Astrocyte of the hippocampus (primary cell): ENCODE data around the gene TRIM6.
A peak's percentile ranks its signal among the peaks of the same experiment; 100 is the strongest.
"Not testable (repeated sequence)": the region's sequence is repeated elsewhere in the genome, so short reads cannot be mapped to it uniquely, and the experiment has no call there.

Experiments used
- DNase-seq: peaks from one replicate; pipeline ENCODE4 v3.0.0; 2011; ENCODE audit warnings: low read depth, low spot score

TRIM6 gene

DNA sequence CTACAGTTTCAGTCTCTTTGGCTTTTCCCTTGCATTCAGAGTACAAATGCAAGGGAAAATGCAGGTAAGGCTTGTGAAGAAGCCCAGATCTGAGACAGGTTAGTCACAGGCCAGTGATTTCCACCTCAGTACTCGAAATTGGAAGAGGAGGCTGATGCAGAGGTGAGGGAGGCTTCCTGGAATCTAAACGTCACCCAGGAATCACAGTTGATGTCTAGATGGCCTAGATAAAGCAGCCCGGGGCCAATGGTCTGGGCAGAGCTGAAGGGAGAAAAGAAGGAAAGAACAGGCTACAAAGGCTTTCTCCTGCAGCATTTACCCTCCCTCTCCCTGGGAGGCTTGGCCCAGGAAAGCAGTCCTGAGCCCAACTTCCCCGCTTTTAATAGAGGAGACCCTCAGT lies 8.5 kb downstream of the TRIM6 start:
- no peak for DNase-seq

GRCh38 chr11:5605849-5606248 lies 9.4 kb downstream of the TRIM6 start:
- DNase-seq = peak; percentile 92

GRCh38 chr11:5608808-5609207 lies 12.4 kb downstream of the TRIM6 start:
- no peak for DNase-seq

- DNase-seq = no peak
These were observed 14.0 kb downstream of the TRIM6 start for GRCh38 chr11:5610446-5610845.

DNA sequence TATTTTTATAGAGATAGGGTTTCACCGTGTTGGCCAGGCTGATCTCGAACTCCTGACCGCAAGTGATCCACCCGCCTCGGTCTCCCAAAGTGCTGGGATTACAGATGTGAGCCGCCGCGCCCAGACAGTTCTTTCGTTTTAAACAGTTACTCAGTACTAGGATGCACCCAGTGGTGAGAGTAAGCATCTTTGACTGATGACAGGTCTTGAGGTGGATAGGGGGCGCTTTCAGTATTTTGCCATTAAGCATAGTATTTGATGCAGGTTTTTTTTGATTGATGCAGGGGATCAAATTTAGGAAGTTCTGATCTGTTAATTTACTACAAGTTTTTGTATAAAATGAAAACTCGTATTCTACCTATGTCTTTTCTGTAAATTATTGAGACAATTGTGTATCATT lies 15.2 kb downstream of the TRIM6 start:
- DNase-seq = no peak

DNA sequence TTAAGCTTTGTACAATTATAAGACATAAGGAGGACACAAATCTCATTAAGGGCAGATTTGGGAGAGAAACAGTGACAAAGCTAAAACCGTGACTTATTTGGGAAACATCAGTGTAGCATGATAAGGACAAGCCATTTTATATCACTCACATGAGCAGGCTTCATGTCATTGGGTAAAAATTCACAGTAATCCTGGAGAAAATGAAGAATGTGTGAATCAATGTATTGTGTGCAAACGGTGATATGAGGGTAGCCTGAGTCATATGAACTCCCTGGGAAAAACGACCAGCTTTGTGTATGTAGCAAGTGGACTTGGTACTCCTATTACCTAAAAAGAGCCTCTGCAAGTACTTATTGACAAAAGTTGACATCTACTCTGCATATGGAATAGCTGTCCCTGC lies 22.4 kb downstream of the TRIM6 start:
- peak; percentile 44 for DNase-seq

GRCh38 chr11:5620651-5621521 lies 24.4 kb downstream of the TRIM6 start:
- peak; percentile 80 for DNase-seq

DNA sequence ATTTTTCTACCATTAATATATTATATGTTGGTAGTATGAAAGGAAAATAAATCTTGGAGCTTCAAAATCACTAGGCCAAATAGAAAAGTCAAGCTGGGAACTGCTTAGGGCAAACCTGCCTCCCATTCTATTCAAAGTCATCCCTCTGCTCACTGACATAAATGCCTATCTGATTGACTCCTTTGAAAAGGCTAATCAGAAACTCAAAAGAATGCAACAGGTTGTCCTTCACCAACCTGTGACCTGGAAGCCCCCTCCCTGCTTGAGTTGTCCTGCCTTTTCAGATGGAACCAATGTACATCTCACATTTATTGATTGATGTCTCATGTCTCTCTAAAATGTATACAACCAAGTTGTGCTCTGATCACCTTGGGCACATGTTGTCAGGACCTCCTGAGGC lies 25.1 kb downstream of the TRIM6 start:
- DNase-seq = no peak

- DNase-seq = no peak
These were observed 26.4 kb downstream of the TRIM6 start for GRCh38 chr11:5622802-5623201.

- DNase-seq = peak; percentile 59
These were observed 28.2 kb downstream of the TRIM6 start, which contains the start of gene TRIM34 for GRCh38 chr11:5624489-5625279. TRIM34 (plus strand) TSS chr11:5625001; CDS start chr11:5632332, 7,331 bp downstream.

DNA sequence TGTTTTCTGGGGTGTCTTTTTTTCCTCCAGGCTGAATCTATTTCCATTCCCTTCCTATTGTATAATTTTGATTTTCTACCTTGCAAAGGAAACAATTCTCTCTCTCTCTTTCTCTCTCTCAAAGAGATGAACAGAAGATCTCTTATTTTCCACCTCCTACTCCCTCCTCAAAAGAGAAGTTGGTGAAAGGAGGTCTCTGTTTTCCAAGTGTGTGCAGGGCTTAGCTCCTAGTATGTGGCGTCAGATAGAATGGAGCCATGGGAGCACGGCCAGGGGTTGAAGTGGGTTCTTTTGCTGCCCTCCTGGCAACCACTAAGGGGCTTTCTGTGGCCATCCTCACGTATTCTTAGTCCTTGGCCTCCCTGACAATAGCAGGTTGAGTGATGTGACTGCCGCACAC lies 28.8 kb downstream of the TRIM6 start:
- no peak for DNase-seq

DNA sequence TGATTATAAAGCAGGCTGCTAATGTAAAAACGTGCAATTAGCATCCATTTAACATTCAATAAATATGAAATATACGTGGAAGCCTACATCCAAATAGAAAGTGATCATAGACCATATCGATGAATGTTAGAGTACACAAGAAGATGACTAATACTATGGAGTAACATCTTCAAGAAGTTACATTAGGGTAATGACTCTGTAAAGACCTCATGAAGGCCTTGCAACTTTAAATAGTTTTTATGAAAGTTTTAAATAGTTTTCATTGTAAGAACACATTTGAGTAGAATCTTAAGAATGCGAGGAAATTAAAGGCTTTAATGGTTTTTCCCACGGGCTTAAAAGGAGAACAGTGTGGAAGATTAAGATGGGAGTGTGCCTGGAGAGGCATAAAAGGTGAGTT lies 29.8 kb downstream of the TRIM6 start:
- no peak for DNase-seq

DNA sequence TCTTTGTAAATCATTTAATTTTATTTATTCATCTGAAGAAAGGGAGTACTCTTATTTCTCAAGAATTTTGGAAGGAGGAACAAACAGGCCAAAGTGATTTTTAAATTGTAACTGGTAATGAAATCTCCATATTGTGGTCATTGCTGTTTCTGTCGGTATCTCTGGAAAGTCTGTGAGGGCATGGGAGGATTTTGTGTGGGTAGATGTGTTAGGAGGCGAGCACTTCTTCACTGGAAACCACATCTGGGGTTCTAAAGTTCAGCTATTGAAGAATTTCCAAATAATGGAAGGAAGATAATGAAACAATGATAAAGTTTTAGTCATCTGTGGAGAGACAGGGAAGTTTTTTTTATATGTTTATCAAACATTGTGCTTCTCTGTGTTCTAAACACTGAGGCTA lies 35.0 kb downstream of the TRIM6 start:
- DNase-seq = no peak

DNA sequence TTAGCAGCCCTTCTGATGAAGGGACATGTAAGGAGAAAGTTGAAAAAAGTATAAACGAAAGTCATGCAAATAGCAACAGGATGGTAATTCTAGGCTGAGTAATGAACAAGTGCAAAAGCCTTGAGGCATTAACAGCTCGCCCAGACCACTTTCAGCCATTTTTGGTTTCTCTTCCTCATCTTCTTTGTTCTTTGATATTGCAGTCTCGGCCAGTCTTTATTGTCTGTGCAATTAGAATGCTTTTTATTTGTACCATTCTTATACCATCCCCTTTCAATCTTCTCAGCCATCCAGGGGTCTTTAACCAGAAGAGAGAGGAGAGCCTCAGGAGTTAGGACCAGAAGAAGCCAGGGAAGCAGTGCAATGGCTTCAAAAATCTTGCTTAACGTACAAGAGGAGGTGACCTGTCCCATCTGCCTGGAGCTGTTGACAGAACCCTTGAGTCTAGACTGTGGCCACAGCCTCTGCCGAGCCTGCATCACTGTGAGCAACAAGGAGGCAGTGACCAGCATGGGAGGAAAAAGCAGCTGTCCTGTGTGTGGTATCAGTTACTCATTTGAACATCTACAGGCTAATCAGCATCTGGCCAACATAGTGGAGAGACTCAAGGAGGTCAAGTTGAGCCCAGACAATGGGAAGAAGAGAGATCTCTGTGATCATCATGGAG lies 35.7 kb downstream of the TRIM6 start:
- DNase-seq = no peak

DNA sequence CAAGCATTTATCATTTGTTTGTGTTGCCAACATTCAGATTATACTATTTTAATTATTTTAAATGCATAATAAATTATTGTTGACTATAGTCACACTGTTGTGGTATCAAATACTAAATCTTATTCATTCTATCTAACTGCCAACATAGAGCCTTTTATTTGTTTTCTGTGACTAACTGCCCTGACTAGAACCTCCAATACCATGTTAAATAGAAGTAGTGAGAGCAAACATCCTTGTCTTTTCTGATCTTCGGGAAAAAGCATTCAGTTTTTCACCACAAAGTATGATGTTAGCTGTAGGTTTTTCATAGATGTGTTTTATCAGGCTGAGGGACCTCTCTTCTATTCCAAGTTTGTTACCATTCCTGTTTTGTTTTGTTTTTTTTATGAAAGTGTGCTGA lies 43.5 kb downstream of the TRIM6 start:
- no peak for DNase-seq

DNA sequence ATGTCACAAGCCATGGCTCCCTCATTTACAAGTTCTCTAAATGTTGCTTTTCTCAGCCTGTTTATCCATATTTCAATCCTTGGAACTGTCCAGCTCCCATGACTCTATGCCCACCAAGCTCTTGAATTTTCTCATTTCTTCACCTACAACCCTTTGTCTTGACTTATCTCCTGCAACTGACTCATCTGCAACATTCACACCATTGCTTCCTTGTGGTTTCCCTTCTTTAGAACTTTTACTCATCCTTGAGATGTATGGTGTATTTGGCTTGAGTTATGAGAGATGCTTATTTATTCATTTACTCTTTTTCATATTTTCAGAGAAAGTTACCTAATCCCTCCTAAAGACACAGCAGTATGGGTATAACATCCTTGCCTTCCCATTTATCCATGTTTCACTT lies 47.1 kb downstream of the TRIM6 start:
- DNase-seq = no peak

- no peak for DNase-seq
These were observed 49.7 kb downstream of the TRIM6 start for GRCh38 chr11:5646139-5646538.

GRCh38 chr11:5655474-5655873 lies 59.0 kb downstream of the TRIM6 start:
- no peak for DNase-seq

GRCh38 chr11:5656956-5657355 lies 60.5 kb downstream of the TRIM6 start:
- not testable (repeated sequence) for DNase-seq

DNA sequence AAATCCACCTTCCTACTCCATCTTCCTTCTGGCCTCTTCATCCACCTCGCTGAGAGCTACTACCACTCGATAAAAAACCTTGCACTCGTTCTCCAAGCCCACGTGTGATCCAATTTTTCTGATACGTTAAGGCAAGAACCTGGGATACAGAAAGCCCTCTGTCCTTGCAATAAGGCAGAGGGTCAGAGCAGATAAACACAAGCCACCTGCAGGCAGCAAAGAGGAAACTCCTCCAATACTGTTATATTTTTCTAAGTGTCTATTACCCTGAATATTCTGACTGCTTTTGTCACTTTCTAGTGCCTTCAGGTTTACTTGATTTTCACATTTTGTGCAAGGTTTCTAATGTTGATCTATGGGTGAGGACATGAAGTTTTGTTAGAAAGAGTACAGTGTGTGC lies 61.9 kb downstream of the TRIM6 start:
- DNase-seq = no peak
